GM23338 (cell line): ENCODE data around the gene FRMD3. TPM values are rescaled to one million over a fixed set of nuclear protein-coding genes. Genes with fewer than 3 reads are reported as not detected.

ENCODE experiments used
- ATAC-seq: fragments of 200-7000 bp; cut with Tn5 transposase; 3 replicates; pipeline ENCODE4 v1.9.1; 2020
- DNase-seq: peaks from one replicate; pipeline ENCODE4 v3.0.0-alpha.2; 2015; ENCODE audit warnings: low spot score
- H2AFZ ChIP-seq: fragments of 200-600 bp; sonication (generic); 2 replicates; pipeline ENCODE4 v1.8.0; 2016; ENCODE audit warnings: antibody characterized with exemption, mild to moderate bottlenecking, moderate library complexity
- H3F3A ChIP-seq: fragments of 200-600 bp; sonication (generic); replicated peaks from 2 replicates; pipeline ENCODE4 v1.8.0; 2017; ENCODE audit warnings: antibody characterized with exemption, mixed run types, low read depth
- H3K27ac ChIP-seq: fragments of 200-600 bp; sonication (generic); 2 replicates; pipeline ENCODE4 v1.6.1; 2016; ENCODE audit warnings: low read depth
- H3K27me3 ChIP-seq: fragments of 200-600 bp; sonication (generic); 2 replicates; pipeline ENCODE4 v1.8.0; 2016; ENCODE audit warnings: mild to moderate bottlenecking, mixed run types, moderate library complexity; ENCODE audit not compliant: insufficient read depth
- H3K36me3 ChIP-seq: fragments of 200-600 bp; sonication (generic); 2 replicates; pipeline ENCODE4 v1.8.0; 2016; ENCODE audit warnings: mild to moderate bottlenecking; ENCODE audit not compliant: insufficient read depth
- H3K4me1 ChIP-seq: fragments of 200-600 bp; sonication (generic); 2 replicates; pipeline ENCODE4 v1.8.0; 2016; ENCODE audit warnings: mild to moderate bottlenecking, moderate library complexity; ENCODE audit not compliant: insufficient read depth
- H3K4me2 ChIP-seq: fragments of 200-600 bp; sonication (generic); 2 replicates; pipeline ENCODE4 v1.7.1; 2017; ENCODE audit warnings: mixed run types
- H3K4me3 ChIP-seq: fragments of 200-600 bp; sonication (generic); 2 replicates; pipeline ENCODE4 v1.6.1; 2016; ENCODE audit warnings: mixed run types
- H3K79me2 ChIP-seq: fragments of 200-600 bp; sonication (generic); replicated peaks from 2 replicates; pipeline ENCODE4 v1.8.0; 2017; ENCODE audit warnings: mild to moderate bottlenecking; ENCODE audit not compliant: insufficient read depth
- H3K9me2 ChIP-seq: fragments of 200-600 bp; sonication (generic); 2 replicates; pipeline ENCODE4 v1.8.0; 2017; ENCODE audit not compliant: insufficient read depth
- H4K20me1 ChIP-seq: fragments of 200-600 bp; sonication (generic); replicated peaks from 2 replicates; pipeline ENCODE4 v1.8.0; 2017; ENCODE audit warnings: mild to moderate bottlenecking; ENCODE audit not compliant: insufficient read depth
- H3K27ac Mint-ChIP-seq: 2 replicates; pipeline ENCODE4 v1.8.0; 2020; ENCODE audit warnings: inconsistent platforms, mild to moderate bottlenecking, moderate library complexity, mixed read lengths
- H3K27me3 Mint-ChIP-seq: 3 replicates; pipeline ENCODE4 v1.8.0; 2022; ENCODE audit warnings: low read depth, mild to moderate bottlenecking, moderate library complexity, mixed read lengths, inconsistent platforms; ENCODE audit not compliant: insufficient read depth, poor library complexity
- H3K36me3 Mint-ChIP-seq: 3 replicates; pipeline ENCODE4 v1.8.0; 2021; ENCODE audit warnings: low read depth, mild to moderate bottlenecking, inconsistent platforms, moderate library complexity, mixed read lengths
- H3K4me1 Mint-ChIP-seq: 3 replicates; pipeline ENCODE4 v1.8.0; 2020; ENCODE audit warnings: mild to moderate bottlenecking, inconsistent platforms, mixed read lengths
- H3K4me3 Mint-ChIP-seq: 3 replicates; pipeline ENCODE4 v1.8.0; 2021; ENCODE audit warnings: moderate library complexity, mild to moderate bottlenecking, inconsistent platforms, mixed read lengths
- H3K9me3 Mint-ChIP-seq: 3 replicates; pipeline ENCODE4 v1.8.0; 2020; ENCODE audit warnings: moderate library complexity, mild to moderate bottlenecking, inconsistent platforms, mixed read lengths
- EZH2 ChIP-seq: fragments of 200-600 bp; sonication (generic); IDR thresholded peaks from one replicate; pipeline ENCODE4 v1.8.0; 2017; ENCODE audit warnings: antibody characterized with exemption, mild to moderate bottlenecking, low read depth; ENCODE audit not compliant: unreplicated experiment
- EZH2phosphoT487 ChIP-seq: fragments of 200-600 bp; sonication (generic); IDR thresholded peaks from one replicate; pipeline ENCODE4 v1.8.1; 2018; ENCODE audit warnings: antibody characterized with exemption; ENCODE audit not compliant: unreplicated experiment
- NANOG ChIP-seq: IDR thresholded peaks from 2 replicates; pipeline ENCODE4 v1.6.1; 2016; ENCODE audit warnings: antibody characterized with exemption, borderline replicate concordance
- STAT1 ChIP-seq: IDR thresholded peaks from one replicate; pipeline ENCODE4 v1.6.1; 2016; ENCODE audit warnings: antibody characterized with exemption; ENCODE audit not compliant: unreplicated experiment
- ZNF331 ChIP-seq: fragments of 250-450 bp; sonication (Bioruptor Pico); IDR thresholded peaks from 2 replicates; pipeline ENCODE4 v1.5.0; 2020; ENCODE audit warnings: low read depth, mild to moderate bottlenecking, moderate library complexity
- polyA plus RNA-seq: library from polyadenylated mRNA; unstranded; fragments of >200 nt; fragmentation: Nextera tagmentation; extraction: Ambion mirVana; gene quantifications from 2 replicates; pipeline ENCODE4 v1.2.1, GENCODE V29; 2016
- total RNA-seq: library from RNA; depleted of rRNA; stranded (reverse); fragments of >200 nt; shearing (Covaris generic); gene quantifications from 2 replicates; pipeline ENCODE4 v1.2.3, GENCODE V29; 2014
- TF ChIP-seq, protein P1 (sequence below): IDR thresholded peaks from one replicate; pipeline ENCODE4 v1.6.1; 2018; ENCODE audit warnings: antibody characterized with exemption; ENCODE audit not compliant: unreplicated experiment
- TF ChIP-seq, protein P2 (sequence below): IDR thresholded peaks from 2 replicates; pipeline ENCODE4 v1.6.1; 2016; ENCODE audit warnings: antibody characterized with exemption
- TF ChIP-seq, protein P3 (sequence below), 2 experiments: fragments of 200-600 bp in 1 of 2; sonication (generic) in 1 of 2; conservative IDR thresholded peaks; 2 replicates each; pipeline versions ENCODE4 v1.5.1 to v1.6.1; 2016 to 2017; ENCODE audit warnings: antibody characterized with exemption in 2 of 2, low read depth in 2 of 2, mild to moderate bottlenecking in 2 of 2, moderate library complexity in 1 of 2
- TF ChIP-seq, protein P4 (sequence below): fragments of 250-450 bp; sonication (Bioruptor Pico); IDR thresholded peaks from 2 replicates; pipeline ENCODE4 v1.5.0; 2020; ENCODE audit warnings: mild to moderate bottlenecking, moderate library complexity

The FRMD3 gene
- total and polyA plus RNA-seq, 2 experiments from 2014 or later, result 0.47 to 1.2 TPM

DNA sequence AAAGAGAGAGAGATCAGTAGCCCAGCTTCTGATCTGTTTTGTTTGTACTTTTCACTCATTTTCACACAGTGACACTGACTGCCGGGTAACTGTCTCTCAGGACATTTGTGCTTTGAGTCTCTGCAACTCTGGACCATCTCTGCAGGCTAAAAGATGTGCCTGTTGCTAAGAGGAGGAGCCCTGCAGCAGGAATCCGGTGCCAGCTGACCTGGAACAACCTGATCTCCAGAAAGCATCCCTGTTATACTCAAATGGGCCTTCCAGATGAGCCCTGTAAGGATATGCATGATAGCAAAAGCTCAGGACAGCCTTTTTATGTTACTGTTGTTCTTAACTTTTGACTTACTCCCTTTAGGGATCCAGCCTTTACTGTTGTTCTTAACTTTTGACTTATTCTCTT lies 304.6 kb downstream of the FRMD3 start:
- ATAC-seq, result no peak
- H3K27me3 Mint-ChIP-seq, result peaks cover 1% of the 10 kb centered on the region

More for the DNA sequence above, 304.6 kb downstream of the FRMD3 start:
- Histone ChIP-seq H2AFZ (no peak overlapping the region), H4K20me1 (no peaks in the 10 kb centered on the region), H3K36me3 (peaks cover 11% of the 10 kb centered on the region), H3K4me1 (peaks cover 26% of the 10 kb centered on the region), H3K27ac (no peak overlapping the region), H3F3A (no peaks in the 10 kb centered on the region), H3K9me2 (peaks cover 6% of the 10 kb centered on the region; the same call in 1 of the 2 replicates), H3K79me2 (no peaks in the 10 kb centered on the region), H3K4me3 (no peak overlapping the region), H3K4me2 (no peak overlapping the region), H3K27me3 (no peaks in the 10 kb centered on the region)
- DNase-seq, result no peak
- Mint-ChIP-seq H3K36me3 (peaks cover 17% of the 10 kb centered on the region), H3K4me1 (peaks cover 23% of the 10 kb centered on the region), H3K27ac (no peak overlapping the region), H3K9me3 (peaks cover 18% of the 10 kb centered on the region), H3K4me3 (no peak overlapping the region)
- TF ChIP-seq EZH2phosphoT487 (no peak), EZH2 (no peak), STAT1 (no peak), NANOG (no peak), ZNF331 (CRISPR knock-in tag) (no peak)
- TF ChIP-seq, protein P1, sequence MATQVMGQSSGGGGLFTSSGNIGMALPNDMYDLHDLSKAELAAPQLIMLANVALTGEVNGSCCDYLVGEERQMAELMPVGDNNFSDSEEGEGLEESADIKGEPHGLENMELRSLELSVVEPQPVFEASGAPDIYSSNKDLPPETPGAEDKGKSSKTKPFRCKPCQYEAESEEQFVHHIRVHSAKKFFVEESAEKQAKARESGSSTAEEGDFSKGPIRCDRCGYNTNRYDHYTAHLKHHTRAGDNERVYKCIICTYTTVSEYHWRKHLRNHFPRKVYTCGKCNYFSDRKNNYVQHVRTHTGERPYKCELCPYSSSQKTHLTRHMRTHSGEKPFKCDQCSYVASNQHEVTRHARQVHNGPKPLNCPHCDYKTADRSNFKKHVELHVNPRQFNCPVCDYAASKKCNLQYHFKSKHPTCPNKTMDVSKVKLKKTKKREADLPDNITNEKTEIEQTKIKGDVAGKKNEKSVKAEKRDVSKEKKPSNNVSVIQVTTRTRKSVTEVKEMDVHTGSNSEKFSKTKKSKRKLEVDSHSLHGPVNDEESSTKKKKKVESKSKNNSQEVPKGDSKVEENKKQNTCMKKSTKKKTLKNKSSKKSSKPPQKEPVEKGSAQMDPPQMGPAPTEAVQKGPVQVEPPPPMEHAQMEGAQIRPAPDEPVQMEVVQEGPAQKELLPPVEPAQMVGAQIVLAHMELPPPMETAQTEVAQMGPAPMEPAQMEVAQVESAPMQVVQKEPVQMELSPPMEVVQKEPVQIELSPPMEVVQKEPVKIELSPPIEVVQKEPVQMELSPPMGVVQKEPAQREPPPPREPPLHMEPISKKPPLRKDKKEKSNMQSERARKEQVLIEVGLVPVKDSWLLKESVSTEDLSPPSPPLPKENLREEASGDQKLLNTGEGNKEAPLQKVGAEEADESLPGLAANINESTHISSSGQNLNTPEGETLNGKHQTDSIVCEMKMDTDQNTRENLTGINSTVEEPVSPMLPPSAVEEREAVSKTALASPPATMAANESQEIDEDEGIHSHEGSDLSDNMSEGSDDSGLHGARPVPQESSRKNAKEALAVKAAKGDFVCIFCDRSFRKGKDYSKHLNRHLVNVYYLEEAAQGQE, result no peak
- TF ChIP-seq, protein P2, sequence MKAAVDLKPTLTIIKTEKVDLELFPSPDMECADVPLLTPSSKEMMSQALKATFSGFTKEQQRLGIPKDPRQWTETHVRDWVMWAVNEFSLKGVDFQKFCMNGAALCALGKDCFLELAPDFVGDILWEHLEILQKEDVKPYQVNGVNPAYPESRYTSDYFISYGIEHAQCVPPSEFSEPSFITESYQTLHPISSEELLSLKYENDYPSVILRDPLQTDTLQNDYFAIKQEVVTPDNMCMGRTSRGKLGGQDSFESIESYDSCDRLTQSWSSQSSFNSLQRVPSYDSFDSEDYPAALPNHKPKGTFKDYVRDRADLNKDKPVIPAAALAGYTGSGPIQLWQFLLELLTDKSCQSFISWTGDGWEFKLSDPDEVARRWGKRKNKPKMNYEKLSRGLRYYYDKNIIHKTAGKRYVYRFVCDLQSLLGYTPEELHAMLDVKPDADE, result no peak
- TF ChIP-seq, protein P3, sequence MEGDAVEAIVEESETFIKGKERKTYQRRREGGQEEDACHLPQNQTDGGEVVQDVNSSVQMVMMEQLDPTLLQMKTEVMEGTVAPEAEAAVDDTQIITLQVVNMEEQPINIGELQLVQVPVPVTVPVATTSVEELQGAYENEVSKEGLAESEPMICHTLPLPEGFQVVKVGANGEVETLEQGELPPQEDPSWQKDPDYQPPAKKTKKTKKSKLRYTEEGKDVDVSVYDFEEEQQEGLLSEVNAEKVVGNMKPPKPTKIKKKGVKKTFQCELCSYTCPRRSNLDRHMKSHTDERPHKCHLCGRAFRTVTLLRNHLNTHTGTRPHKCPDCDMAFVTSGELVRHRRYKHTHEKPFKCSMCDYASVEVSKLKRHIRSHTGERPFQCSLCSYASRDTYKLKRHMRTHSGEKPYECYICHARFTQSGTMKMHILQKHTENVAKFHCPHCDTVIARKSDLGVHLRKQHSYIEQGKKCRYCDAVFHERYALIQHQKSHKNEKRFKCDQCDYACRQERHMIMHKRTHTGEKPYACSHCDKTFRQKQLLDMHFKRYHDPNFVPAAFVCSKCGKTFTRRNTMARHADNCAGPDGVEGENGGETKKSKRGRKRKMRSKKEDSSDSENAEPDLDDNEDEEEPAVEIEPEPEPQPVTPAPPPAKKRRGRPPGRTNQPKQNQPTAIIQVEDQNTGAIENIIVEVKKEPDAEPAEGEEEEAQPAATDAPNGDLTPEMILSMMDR (conservative IDR thresholded peaks at IDR 0.05; ENCODE audit: low read depth in 2 of 2), result no peak
- TF ChIP-seq, protein P4, sequence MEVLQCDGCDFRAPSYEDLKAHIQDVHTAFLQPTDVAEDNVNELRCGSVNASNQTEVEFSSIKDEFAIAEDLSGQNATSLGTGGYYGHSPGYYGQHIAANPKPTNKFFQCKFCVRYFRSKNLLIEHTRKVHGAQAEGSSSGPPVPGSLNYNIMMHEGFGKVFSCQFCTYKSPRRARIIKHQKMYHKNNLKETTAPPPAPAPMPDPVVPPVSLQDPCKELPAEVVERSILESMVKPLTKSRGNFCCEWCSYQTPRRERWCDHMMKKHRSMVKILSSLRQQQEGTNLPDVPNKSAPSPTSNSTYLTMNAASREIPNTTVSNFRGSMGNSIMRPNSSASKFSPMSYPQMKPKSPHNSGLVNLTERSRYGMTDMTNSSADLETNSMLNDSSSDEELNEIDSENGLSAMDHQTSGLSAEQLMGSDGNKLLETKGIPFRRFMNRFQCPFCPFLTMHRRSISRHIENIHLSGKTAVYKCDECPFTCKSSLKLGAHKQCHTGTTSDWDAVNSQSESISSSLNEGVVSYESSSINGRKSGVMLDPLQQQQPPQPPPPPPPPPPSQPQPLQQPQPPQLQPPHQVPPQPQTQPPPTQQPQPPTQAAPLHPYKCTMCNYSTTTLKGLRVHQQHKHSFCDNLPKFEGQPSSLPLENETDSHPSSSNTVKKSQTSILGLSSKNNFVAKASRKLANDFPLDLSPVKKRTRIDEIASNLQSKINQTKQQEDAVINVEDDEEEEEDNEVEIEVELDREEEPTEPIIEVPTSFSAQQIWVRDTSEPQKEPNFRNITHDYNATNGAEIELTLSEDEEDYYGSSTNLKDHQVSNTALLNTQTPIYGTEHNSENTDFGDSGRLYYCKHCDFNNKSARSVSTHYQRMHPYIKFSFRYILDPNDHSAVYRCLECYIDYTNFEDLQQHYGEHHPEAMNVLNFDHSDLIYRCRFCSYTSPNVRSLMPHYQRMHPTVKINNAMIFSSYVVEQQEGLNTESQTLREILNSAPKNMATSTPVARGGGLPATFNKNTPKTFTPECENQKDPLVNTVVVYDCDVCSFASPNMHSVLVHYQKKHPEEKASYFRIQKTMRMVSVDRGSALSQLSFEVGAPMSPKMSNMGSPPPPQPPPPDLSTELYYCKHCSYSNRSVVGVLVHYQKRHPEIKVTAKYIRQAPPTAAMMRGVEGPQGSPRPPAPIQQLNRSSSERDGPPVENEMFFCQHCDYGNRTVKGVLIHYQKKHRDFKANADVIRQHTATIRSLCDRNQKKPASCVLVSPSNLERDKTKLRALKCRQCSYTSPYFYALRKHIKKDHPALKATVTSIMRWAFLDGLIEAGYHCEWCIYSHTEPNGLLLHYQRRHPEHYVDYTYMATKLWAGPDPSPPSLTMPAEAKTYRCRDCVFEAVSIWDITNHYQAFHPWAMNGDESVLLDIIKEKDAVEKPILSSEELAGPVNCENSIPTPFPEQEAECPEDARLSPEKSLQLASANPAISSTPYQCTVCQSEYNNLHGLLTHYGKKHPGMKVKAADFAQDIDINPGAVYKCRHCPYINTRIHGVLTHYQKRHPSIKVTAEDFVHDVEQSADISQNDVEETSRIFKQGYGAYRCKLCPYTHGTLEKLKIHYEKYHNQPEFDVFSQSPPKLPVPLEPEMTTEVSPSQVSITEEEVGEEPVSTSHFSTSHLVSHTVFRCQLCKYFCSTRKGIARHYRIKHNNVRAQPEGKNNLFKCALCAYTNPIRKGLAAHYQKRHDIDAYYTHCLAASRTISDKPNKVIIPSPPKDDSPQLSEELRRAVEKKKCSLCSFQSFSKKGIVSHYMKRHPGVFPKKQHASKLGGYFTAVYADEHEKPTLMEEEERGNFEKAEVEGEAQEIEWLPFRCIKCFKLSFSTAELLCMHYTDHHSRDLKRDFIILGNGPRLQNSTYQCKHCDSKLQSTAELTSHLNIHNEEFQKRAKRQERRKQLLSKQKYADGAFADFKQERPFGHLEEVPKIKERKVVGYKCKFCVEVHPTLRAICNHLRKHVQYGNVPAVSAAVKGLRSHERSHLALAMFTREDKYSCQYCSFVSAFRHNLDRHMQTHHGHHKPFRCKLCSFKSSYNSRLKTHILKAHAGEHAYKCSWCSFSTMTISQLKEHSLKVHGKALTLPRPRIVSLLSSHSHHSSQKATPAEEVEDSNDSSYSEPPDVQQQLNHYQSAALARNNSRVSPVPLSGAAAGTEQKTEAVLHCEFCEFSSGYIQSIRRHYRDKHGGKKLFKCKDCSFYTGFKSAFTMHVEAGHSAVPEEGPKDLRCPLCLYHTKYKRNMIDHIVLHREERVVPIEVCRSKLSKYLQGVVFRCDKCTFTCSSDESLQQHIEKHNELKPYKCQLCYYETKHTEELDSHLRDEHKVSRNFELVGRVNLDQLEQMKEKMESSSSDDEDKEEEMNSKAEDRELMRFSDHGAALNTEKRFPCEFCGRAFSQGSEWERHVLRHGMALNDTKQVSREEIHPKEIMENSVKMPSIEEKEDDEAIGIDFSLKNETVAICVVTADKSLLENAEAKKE (CRISPR knock-in tag), result no peak
